MV-4-11 (cell line): ENCODE results near the gene RAB1A.

Experiments used
- DNase-seq: peaks from one replicate; lab custom pipeline; 2025; lab: John Stamatoyannopoulos, UW

RAB1A gene

GRCh38 chr2:65061146-65061909 lies 68.6 kb downstream of the RAB1A start:
- DNase-seq, result no peak

- DNase-seq, result no peak
These were observed 70.8 kb downstream of the RAB1A start for GRCh38 chr2:65059071-65059470.

GRCh38 chr2:65057391-65058052 lies 72.4 kb downstream of the RAB1A start:
- peak; percentile 72 for DNase-seq

GRCh38 chr2:65057054-65057375 lies 72.9 kb downstream of the RAB1A start:
- DNase-seq, result no peak

- peak; percentile 97 for DNase-seq
These were observed 73.5 kb downstream of the RAB1A start, which contains the start of gene CEP68 for GRCh38 chr2:65056215-65057053. TSS of gene CEP68 (plus strand) at chr2:65056416. CDS start at chr2:65069445, 13,029 bp downstream.

- DNase-seq, result peak; percentile 29
These were observed 74.3 kb downstream of the RAB1A start for GRCh38 chr2:65055422-65056214.

- DNase-seq, result no peak
These were observed 75.0 kb downstream of the RAB1A start for GRCh38 chr2:65054749-65055421.

GRCh38 chr2:65053199-65053598 lies 76.7 kb downstream of the RAB1A start:
- peak; percentile 94 for DNase-seq

GRCh38 chr2:65050931-65051330 lies 79.0 kb downstream of the RAB1A start:
- no peak for DNase-seq

GRCh38 chr2:65049010-65049639 lies 80.8 kb downstream of the RAB1A start:
- DNase-seq, result peak; percentile 32

- no peak for DNase-seq
These were observed 83.1 kb downstream of the RAB1A start for GRCh38 chr2:65046633-65047407.

GRCh38 chr2:65045651-65046050 lies 84.3 kb downstream of the RAB1A start:
- DNase-seq, result peak; percentile 38

GRCh38 chr2:65044097-65044735 lies 85.7 kb downstream of the RAB1A start:
- DNase-seq, result no peak

- DNase-seq, result no peak
These were observed 86.9 kb downstream of the RAB1A start for GRCh38 chr2:65043001-65043400.

GRCh38 chr2:65040400-65041261 lies 89.3 kb downstream of the RAB1A start:
- DNase-seq, result peak; percentile 72

- DNase-seq, result no peak
These were observed 90.3 kb downstream of the RAB1A start for GRCh38 chr2:65039640-65040039.

GRCh38 chr2:65037178-65037577 lies 92.7 kb downstream of the RAB1A start:
- no peak for DNase-seq
